ENCODE results near the gene LGR6.
"Not testable (repeated sequence)": the region's sequence is repeated elsewhere in the genome, so short reads cannot be mapped to it uniquely, and the experiment has no call there.

The LGR6 gene

DNA sequence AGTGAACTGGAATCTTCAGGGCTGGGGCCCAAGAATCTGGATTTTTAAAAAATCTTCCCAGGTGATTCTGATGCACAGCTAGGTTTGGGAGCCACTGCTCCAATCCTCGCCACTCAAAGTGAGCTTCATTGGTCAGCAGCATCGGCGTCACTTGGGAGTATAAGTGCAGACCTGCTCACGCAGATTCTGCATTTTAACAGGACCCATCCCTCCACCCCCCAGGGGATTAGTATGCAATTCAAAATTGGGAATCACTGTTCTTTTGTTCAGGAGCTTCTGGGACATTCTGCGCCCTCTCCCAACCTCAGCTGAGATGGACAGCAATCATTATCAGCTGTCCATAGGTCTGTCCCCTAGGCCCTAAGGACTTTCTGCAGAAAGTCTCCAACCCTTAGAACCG, 53.5 kb downstream of the LGR6 start:
- DNase-seq, result no peak

DNA sequence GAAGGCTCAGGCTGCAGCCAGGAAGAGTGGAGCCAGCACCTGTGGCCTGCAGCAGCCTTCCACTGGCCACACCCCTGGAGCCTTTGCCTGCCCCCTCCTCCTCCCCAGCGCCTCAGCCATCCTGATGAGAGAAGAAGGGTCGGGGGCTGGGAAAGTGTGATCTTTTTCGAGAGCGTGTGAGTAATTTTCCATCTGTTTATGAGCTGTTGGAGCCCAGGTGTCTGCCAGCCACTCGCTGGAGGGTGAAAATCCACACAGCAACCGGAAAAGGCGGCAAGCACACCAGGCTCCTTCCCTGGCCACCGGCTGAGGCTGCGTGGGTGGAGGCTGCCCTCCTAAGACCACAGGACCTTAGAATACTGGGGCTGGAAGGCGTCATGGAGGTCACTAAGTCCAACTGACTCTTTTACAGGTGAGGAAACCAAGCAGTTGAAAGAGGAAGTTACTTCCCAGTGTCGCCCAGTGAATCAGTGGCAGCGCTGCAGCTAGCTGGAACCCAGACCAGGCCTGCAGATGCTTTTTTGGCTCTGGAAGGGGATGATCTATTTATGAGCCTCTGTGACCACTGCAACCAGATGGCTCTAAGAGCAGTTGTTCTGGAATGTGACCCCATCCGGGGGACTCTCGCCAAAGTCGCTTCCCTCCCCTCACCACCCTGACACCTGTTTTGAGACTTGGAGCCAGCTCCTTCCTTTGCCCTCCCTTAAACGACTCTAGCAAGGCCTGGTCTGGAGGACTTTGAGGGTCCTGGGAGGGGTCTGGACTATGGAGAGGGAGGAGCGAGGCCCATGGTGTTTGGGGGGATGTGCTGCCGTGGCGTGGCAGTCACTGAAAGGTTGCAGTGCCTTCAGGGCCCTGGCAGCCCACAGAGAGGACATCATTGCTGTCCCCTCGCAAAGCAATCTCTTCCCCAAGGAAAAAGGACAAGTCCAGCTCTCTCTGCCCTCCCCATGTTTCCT, 54.5 kb downstream of the LGR6 start:
- peak in 1 of 2 experiments; percentile 35 for DNase-seq

DNA sequence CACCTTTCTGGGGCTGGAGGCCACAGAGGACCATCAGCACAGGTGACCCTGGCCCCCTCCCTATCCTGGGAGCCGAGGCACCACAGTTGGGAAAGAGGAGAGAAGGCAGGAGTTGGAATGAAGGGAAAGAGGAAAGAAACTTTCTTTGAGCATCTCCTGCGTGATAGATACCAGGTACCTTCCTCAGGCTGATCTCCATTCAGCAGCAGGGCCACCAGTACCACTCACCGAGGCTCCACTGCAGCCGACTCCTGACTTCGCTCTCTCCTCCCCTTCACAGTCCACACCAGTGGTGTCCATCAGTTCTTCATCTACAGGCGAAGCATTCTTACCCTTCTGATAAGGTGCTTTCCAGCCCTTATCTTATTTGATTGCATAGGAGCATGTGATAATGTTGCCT, 55.3 kb downstream of the LGR6 start:
- no peak for DNase-seq

DNA sequence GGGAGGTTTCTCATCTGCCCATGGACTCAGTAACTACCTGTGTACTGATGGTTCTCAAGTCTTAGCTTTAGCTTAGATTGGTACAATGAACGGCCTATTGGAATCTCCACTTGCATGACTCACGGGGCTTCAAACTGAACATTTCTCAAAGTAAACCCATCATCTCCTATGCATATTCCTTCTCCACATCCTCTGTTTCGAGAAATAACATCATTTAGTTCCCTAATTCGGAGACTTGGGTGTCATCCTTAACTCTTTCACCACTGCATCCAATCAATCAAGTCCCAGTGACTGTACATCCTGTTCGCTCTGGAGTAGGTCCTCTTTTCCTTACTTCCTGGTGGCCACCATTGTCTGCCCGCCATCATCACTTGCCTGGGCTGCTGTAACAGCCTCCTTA, 55.8 kb downstream of the LGR6 start:
- DNase-seq, result no peak

DNA sequence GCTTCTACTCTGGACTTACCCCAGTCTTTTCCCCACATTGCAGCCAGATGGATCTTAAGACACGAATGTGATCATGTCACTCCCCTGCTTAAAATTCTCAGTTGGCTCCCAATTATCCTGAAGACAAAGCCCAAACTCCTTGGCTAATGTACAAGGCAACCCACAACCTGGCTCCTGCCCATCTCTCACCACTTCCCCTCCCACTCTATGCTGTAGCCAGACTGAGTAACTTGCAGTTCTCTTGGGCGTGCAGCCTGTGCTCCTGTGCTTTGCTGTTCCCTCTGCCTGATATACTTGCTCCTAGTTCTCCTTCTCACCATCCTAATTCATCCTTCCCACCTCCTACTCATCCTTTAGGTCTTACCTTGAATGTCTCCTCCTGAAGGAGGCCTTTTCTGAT, 56.2 kb downstream of the LGR6 start:
- DNase-seq, result no peak

DNA sequence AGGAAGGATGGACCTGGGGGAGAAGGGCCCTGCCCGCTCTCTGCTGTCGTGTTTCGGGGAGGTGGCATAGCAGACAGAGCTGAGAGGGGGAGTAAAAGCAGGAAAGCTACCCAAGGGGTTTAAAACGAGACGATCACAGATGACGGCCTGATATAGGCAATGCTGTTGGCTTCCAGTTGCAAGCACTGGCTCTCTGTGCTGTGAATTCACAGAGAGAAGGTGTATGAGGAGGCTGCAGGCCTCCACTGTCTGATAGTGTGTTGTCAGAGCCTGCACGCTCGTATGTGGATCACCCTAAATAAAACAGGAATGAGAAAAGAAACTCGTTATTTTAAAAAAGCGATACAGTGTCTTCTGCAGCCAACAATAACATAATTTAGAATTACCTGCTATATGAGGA, 57.4 kb downstream of the LGR6 start:
- DNase-seq, result no peak

DNA sequence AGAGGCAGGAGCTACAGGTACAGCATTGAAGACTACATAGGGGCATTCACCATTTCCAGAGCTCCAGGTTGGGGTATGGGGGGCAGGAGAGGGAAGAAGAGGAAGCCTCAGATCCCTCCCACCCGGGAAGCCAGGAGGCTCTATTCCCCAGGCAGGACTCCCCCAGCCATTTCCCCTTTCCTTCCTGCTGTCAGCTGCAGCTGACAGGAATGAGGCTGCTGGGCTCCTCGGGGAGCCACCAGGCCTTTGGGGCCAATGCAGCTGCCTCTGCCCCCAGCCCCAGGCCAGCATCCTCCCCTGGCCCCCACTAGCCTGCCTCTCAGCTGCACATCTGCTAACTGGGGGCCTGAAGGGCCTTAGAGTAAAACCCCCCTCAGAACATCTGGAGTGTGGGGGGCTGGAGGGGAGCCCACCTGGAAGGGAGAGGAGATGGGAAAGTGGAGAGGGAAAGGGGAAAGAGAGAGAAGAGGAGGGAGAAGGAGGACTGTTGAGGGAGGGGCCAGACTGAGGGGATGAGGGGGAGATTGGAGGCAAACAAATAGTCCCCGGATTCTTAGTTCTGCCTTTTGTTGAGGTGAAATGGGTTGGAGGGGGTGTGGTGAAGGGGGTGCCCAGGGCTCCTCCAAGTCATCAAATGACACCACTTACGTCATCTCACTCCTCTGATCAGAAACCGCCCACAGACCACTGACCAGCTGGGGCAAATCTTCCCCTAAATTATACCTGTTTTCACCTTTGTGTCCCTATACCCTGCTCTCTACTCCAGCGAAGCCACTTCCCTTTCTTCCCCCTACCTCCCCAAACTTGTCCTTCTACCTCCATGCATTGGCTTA, 58.0 kb downstream of the LGR6 start:
- no peak for DNase-seq

DNA sequence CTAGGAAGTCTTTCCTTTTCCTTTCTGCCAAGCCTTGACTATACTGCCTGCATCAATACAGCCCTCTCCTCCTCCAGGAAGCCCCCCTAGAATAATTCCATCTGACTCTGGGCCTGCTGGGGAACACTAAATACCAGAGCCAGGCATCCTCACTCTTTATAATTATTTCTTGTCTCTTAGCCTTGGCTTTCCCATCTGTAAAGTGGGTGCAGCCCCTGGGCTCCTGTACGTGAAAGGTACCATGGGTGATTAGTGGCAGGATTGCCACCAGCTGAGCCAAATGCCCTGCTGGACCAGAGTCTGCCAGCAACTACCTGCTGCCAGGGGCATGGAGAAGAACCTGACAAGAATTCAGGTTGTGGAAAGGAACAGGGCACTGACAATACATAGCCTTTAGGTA, 58.7 kb downstream of the LGR6 start:
- DNase-seq, result no peak

DNA sequence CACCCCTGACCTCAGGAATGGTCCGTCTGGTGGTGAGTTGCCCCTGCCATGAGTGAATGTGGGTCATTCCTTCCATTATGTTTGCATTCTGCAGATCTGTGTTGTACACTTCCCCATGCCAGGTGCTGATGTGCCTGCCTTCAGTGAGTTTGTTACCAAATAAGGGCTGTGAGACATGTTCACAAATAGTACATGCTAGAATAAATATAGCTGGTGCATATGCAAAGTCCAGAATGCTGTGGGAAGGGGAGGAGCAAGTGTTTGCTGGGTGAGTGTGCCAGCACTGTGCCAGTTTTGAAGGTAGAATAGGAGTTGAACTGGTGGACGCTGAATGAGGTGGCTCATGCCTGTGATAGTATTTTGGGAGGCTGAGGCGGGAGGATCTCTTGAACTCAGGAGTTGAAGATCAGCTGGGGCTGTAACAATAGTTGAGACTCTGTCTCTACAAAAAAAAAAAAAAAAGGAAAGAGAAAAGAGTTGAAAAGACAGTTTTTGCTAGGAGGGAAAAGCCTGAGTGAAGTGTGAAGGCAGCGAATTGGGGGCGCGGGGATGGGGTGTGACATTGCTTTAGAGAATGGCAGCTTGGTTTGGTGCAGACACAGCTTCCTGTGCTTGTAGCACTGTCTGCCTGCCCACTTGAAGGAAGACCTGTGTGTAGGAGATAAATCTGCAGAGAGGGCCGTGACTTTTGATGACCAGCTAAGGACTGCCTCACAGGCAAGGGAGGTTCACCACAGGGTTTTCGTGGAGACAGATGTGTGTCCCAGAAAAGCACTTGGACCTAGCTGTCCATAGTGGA, 61.1 kb downstream of the LGR6 start:
- DNase-seq, result no peak

DNA sequence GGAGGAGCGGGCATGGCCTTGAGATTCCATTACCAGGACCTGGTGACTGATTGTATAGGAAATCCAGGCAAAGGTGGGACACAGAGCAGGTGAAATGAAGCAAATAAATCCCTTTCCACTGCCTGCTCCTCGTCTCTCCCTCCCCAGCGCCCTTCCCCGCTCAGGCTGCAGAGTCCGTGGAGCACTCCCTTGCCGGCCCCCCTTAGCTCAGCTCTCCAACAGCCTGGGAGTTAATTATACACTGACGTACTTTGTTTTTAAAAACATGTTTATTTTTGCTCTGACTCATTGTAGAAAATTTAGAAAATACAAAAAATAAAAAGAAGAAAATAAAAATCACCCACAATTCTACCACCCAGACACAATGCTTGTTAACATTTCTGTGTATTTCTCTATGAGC, 61.7 kb downstream of the LGR6 start:
- no peak for DNase-seq

DNA sequence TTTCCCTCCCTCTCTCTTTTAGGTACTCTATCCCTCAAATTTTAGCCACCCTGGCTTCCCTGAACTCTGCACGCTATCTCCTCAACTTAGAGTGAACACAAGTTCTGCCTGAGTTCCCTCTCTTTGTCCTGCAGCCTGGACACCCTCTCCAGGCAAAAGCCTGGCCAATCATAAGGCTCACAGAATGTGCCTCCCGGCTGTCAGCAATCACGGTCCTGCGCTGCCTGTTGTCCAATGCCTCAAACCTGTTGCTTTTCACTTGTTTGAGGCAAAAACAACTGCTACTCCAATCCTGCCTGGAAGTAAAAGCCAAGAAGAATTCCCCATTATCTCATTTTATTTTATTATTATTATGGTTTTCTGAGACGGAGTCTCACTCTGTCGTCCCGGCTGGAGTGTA, 66.1 kb downstream of the LGR6 start:
- DNase-seq, result no peak

DNA sequence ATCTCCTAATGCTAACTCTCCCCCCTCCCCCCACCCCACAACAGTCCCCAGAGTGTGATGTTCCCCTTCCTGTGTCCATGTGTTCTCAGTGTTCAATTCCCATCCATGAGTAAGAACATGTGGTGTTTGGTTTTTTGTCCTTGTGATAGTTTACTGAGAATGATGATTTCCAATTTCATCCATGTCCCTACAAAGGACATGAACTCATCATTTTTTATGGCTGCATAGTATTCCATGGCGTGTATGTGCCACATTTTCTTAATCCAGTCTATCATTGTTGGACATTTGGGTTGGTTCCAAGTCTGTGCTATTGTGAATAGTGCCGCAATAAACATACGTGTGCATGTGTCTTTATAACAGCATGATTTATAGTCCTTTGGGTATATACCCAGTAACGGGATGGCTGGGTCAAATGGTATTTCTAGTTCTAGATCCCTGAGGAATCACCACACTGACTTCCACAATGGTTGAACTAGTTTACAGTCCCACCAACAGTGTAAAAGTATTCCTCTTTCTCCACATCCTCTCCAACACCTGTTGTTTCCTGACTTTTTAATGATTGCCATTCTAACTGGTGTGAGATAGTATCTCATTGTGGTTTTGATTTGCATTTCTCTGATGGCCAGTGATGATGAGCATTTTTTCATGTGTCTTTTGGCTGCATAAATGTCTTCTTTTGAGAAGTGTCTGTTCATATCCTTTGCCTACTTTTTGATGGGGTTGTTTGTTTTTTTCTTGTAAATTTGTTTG, 67.8 kb downstream of the LGR6 start:
- DNase-seq, result not testable (repeated sequence)

DNA sequence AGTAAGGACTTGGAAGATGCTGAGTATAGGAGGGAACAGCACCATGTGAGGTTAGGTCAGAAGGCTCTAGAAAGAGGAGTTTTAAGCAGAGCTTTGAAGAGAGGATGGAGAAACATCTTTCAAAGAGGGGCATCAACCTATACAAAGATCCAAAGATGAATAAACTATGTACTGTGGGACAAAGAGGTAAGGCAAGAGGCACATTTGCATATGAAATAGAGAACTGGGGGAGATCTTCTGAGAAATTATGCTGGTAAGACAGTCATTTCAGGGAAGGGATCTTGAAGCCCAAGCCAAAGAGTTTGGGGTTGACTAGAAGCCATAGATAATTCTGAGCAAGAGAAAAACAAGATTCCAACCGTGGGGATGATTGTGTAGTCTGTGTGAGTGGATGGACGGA, 70.0 kb downstream of the LGR6 start:
- no peak for DNase-seq

DNA sequence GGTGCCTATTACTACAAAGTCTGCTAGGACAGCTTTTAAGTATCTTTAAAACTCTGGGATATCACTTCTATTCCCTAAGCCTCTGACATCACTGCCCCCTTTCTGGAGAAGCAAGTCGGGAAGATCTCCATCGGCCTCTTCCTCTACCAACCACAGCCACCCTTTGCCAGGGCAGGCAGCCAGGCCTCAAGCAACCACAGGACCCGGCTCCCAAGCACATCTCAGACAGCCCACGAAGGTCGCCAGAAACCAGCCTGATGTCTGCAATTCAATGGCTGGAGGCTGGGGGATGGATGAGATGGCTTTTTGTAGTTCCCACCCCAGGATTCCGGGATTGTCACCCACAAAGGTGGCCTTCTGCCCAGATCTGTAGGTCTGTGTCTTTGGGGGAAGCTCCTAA, 70.7 kb downstream of the LGR6 start:
- DNase-seq, result no peak

DNA sequence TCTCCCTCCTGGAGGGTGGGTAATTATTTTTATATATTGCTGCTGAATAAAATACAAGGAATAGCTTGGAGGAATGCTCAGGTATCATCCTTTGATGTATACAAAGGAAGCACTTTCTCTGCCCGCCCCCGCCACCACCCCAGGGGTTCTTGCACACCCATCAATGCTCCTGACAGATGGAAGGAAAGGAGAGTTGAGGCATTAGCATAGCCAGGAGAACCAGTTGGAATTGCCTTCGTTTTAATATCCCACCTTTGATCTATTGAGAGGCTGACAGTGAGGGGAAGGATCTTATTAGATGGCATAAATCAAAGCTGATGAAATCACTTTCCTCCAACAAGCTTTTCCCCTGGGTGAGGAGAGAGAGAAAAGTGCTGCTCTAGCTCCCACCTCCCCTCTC, 71.1 kb downstream of the LGR6 start:
- no peak for DNase-seq

DNA sequence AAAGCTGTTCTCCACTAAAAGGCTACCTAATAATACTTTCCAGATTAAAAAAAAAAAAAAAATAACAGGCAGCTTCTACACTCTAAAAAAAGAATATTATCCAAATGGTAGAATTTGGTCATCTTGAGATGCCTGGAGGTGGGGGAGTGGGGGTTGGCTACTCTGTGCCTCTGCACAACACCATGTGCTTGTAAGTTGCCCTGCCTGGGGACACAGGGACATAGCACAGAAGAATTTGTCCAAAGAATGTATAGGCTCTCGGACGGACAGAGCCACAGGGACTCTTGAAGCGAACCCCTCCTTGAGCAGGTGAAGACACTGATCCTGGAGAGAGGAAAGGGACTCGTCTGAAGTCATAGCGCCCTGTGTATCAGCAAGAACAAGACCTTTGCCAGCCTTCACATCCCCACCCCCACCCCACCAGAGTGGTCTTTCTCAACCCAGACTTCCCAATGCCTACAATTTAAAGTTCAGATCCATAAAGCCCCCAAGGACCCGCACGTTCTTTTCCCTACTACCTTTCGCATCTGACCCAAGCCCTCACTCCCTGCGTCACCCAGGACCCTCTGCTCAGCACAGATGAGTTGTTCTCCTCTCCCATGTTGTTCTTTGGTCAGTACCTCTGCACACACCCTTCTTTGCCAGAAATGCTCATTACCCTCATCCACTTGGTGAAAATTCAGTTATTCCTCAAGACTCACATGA, 72.6 kb downstream of the LGR6 start:
- DNase-seq, result no peak

DNA sequence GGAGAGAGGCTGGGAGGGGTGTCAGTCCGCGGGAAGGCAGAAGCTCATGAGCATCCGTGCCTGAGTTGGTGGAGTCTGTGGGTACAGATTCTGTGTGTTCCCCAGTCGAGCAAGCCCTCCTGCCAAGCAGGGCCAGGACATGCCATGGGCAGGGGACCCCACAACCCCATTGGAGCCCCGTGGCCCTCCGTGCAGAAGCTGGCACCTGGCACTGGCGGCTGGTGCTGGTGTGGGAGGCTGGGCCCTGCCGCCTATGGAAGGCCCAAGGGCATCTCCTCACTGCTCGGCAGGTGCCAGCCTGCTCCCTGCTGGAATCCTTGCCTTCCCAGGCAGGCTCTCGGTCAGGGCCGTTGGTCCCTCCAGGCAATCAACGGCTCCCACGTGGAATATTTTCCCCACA, 74.4 kb downstream of the LGR6 start:
- DNase-seq, result no peak

DNA sequence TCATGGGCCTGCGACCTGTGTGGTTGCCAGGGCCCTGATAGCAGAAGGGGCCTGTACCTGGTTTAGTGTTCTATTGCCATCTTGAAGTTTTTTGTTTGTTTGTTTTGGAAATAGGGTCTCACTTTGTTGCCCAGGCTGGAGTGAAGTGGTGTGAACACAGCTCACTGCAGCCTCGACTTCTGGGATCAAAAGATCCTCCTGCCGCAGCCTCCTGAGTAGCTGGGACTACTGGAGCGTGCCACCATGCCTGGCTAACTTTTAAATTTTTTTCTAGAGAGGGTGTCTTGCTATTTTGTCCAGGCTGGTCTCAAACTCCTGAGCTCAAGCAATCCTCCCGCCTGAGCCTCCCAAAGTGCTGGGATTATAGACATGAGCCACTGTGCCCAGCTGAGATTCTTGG, 75.2 kb downstream of the LGR6 start:
- DNase-seq, result no peak

DNA sequence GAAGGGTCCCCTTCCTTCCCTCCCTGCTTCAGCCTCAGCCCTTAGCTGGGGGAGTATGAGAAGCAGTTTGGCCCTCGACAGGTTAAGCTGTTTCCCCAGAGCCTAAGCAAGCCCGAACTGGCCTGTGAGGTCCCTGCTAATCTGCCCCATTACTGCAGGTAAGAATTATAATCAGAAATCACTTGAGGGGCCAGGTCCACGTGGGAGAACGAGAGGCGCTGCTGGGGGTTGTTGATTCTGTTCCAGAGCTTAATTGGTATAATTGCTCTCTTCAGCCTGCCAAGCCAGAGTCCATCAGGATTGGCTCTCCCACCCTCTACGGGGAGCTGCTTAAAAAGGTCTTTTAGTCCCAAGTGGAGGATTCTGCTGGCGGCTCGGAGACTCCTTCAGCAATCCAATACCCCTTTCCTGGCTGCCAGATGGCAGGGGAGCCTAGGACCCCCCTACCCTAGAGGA, 77.3 kb downstream of the LGR6 start:
- DNase-seq, result peak; percentile 34 to 64

DNA sequence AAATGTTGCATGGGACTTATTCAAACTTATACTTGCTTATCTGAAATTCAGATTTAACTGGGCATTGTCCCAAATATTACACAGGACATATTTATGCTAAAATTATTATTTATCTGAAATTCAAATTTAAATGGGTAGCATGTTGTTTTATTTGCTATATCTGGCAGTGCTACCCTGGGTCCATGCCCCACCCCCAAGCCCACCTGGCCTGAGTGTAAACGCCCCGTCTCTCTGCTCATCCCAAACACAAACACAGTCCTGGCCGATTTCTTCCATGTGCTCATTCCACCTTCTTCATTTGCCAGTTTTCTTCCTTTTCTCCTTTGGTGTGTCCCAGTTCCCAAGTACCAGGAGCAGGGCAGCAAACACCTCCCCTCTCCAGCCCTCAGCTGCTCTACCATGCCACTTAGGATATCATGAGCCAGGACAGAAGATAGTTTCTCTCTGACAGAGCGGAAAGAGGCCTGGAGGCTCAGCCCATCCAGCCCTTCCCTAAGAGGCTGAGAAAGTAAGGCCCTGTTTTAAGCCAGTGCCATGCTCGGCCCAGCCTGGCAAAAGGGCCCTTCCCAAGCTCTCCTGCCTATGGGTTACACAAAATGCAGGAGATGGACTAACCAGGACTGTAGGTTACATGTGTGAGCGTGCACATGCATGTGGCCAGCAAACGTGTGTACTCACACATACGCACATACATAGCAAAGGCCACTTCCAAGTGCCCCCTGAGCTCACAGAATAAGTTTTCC, 78.7 kb downstream of the LGR6 start:
- DNase-seq, result no peak

DNA sequence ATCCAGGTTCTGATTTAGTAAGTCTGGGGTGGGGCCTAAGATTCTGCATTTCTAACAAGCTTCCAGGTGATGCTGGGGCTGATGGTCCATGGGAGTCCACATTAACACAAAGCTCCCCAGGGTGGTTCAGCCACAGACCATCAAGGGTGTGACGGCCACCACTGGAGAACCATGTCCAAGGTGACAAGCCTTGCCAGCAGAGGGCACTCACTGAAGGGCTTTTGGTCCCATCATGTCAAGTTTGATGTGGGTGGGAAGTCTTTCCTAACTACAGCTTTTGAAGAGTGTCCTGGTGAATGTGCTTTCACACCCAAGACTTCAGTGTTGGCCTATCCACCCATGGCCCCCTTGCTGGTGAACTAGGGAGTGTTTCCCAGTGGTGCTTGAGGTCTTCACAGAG, 81.0 kb downstream of the LGR6 start:
- peak in 1 of 2 experiments; percentile 45 for DNase-seq

Measured in NCI-H446 (cell line).